Measurements from ENCODE around the gene TTYH1.

DNA sequence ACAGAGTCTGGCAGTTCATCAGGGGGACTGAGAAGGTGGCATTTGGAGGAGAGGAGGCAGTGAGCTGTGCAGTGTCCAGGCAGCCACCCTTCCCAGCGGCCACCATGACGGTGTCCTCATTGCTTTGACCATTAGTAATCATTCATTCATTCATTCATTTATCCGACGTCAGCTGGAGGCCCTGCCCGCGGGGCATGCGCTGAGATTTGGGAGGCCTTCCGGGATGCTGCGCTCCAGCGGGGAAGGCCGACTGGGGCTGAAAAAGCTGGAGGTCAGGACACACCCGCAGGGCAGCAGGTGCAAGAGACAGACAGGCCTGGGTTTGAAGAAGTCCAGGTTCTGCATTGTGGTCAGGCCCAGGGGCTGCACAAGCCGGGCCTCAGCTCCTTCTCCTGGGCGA, 8.9 kb downstream of the TTYH1 start:
- TF ChIP-seq YY1 (IDR thresholded peaks at IDR 0.05; ENCODE audit: insufficient read depth, insufficient read length) (no peak), SUZ12 (IDR thresholded peaks at IDR 0.05; ENCODE audit: extremely low read depth, insufficient read depth, insufficient read length) (no peak), ZNF274 (IDR thresholded peaks at IDR 0.05; ENCODE audit: low read depth, low read length) (no peak)
